Stimulated activated CD4-positive, alpha-beta T cell treated with anti-CD3 and anti-CD28 coated beads, Interleukin-1b, Interleukin-23, amount 100 ng/mL, for 24 hours (primary cell): Measurements from ENCODE around the gene FAN1.
A peak's percentile ranks its signal among the peaks of the same experiment; 100 is the strongest.
"Not testable (repeated sequence)": the region's sequence is repeated elsewhere in the genome, so short reads cannot be mapped to it uniquely, and the experiment has no call there.

Experiments
- DNase-seq, 4 experiments: peaks; one replicate each; pipeline ENCODE4 v3.0.0-alpha.2; 2020; ENCODE audit warnings: low read depth in 4 of 4, low spot score in 1 of 4

FAN1 gene

GRCh38 chr15:30903497-30904187, at the start of gene FAN1:
Gene FAN1, plus strand, starts transcription at chr15:30903915. Its CDS starts 749 bp downstream, at chr15:30904664.
- DNase-seq, result peak; percentile 50 to 79 (median 68)

- no peak for DNase-seq
Observed at GRCh38 chr15:30859091-30859874, 44.4 kb upstream of the FAN1 start.

GRCh38 chr15:30865257-30865656, 38.5 kb upstream of the FAN1 start:
- DNase-seq, result no peak

DNA sequence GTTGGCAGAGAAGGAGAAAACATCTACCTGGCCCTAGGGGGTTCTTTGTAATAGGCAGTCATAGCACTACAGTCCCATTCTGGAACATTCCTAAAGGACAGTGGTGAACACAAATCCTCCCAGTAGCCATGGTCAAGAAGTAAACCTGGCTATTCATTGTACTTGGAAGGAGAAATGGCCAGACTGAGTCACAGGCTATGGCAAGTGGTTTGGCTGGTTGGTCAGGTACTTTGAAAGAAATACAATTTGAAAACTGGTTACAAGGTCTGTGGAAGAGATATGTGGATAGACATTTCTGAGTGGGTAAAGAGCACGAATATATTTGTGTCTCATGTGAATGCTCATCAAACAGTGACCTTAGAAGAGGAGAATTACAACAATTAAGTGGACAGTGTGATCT, 33.0 kb upstream of the FAN1 start:
- no peak for DNase-seq

DNA sequence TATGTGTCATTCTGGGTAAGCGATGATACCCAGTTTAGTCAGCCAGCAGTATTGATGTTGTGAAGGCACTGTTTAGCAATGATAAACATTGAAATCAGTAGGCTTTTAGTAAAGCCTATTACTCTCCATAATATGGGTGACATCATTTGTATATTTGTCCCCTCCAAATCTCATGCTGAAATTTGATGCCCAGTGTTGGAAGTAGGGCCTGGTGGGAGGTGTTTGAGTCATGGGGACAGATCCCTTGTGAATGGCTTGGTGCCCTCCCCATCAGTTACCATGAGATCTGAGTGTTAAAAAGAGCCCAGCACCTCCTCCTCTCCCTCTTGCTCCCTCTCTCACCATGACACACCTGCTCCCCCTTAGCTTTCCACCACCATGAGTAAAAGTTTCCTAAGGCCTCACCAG, 31.4 kb upstream of the FAN1 start:
- DNase-seq, result no peak

DNA sequence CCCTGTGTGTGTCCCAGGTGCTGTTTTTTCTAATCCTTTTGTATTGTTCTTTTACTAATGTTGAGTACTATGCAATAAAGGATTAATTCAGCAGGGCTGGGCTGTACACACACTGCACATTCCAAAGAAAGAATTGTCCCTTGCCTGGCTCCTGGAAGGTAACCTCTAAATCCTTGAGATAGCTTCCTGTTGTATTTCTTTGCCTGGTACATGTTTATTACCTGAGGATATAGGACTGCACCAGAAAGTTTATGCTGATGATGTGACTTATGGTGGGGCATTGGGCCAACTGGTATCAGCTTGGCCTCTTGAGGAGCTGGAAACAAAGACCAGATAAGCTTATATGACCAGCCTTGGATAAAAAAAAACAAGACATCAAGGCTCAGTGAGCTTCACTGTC, 26.6 kb upstream of the FAN1 start:
- no peak for DNase-seq

DNA sequence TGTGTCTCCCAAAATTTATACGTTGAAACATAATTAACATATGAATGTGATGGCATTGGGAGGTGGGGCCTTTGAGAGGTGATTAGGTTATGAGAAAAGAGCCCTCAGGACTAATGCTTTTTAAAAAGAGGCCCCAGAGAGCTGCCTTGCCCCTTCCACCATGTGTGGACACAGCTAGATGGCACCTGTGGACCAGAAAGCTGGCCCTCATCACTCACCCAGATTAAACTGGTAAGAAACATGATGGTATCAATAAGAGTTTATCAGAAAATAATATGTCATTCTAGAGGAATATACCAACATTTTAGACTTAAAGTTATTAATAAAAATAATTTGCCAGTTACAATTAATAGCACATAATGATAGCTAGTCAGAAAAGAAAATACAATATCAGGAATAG, 25.2 kb upstream of the FAN1 start:
- DNase-seq, result no peak

DNA sequence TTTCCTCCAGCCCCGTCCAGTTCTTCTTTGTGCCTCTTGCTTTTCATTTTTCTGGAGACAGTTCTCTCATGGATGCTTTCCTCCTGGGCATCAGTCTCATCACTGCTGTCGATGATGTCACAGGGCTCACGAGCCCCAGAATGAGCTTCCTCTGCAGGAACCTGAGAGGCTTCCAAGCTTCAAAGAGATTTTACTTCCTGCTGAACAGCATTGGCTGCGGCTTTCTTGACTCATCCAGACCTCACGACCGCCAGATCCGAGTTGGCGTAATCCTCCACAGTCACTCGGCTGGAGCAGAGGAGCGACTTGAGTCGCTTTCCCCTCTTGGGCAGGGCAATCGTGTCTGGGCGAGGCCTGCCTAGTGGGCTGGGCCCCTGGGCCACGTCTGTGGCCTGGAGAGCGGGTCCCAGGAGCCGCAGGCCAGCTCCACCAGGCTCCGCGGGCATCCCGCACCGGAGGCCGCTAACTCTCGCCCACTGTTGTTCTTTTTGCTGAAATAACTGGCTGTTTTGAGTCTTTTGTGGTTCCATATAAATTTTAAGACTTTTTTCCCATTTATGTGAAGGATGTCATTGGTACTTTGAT, 20.8 kb upstream of the FAN1 start:
- DNase-seq, result no peak

DNA sequence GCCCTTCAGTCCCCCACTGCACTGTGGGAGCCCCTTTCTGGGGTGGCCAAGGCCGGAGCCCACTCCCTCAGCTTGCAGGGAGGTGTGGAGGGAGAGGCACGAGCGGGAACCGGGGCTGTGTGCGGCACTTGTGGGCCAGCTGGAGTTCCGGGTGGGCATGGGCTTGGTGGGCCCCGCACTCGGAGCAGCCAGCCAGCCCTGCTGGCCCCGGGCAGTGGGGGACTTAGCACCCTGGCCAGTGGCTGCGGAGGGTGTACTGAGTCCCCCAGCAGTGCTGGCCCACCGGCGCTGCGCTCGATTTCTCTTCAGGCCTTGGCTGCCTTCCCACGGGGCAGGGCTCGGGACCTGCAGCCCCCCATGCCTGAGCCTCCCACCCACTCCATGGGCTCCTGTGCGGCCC, 20.0 kb upstream of the FAN1 start:
- DNase-seq, result not testable (repeated sequence)

GRCh38 chr15:30885814-30886213, 17.9 kb upstream of the FAN1 start:
- DNase-seq, result no peak

DNA sequence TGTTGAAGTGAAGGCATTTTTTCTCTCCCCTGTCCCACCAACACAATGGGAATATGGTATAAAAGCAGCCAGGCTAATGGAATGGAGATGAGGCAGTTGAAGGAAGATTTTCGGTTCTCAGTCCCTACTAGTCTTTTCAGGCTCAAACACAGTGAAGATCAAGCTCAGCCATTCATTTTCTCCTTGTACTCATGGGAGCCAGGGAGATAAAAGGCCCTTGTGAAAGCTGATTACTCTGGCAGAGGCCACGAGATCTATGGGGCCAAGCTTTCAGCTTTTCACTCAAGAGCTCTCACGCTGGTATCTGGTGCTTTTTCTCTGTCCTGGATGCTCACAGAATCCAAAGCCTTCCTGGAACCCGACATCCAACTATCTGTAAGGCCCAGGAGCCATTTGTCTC, 14.5 kb upstream of the FAN1 start:
- no peak for DNase-seq

GRCh38 chr15:30895461-30896210, 8.1 kb upstream of the FAN1 start:
- no peak for DNase-seq

GRCh38 chr15:30896211-30896606, 7.5 kb upstream of the FAN1 start:
- no peak for DNase-seq

GRCh38 chr15:30901889-30902288, 1.8 kb upstream of the FAN1 start:
- no peak for DNase-seq

- no peak for DNase-seq
Observed at GRCh38 chr15:30904812-30905211, 1.1 kb downstream of the FAN1 start.

DNA sequence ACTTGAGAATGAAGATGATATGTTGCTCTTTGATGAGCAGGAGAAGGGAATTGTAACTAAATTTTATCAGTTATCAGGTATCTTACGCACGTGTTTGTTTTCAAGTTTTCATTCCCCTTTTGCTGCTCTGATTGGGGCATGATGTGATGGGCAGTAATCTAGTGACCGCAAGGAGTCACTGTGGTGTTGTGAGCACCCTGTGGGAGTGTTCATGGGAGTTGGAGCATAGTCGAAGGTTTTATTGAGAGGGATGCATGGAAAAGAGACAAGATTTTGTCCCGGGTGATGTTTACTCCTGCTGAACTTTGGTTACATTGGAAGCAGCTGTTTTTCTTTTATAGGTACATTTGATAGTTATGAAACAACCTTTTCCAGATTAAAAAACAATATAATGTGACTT, 2.1 kb downstream of the FAN1 start:
- no peak for DNase-seq

DNA sequence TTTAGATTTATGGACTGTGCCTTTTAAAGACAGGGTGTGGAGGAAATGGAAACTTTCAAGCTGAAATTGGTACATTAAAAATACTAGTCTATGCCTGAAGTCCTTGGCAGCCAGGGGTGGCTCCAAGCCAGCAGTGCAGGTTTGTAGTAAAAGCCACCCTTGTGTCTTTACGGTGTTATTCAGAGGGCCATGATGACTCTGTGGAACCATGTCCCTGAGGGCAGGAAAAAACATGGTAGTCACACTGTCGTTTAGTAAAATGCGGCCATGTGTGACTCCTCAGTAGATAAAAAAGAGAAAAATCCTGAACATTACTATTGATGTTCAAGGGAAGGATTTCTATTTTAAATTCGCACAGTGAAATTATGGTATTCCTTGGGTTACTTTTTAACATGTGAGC, 2.7 kb downstream of the FAN1 start:
- DNase-seq, result no peak

DNA sequence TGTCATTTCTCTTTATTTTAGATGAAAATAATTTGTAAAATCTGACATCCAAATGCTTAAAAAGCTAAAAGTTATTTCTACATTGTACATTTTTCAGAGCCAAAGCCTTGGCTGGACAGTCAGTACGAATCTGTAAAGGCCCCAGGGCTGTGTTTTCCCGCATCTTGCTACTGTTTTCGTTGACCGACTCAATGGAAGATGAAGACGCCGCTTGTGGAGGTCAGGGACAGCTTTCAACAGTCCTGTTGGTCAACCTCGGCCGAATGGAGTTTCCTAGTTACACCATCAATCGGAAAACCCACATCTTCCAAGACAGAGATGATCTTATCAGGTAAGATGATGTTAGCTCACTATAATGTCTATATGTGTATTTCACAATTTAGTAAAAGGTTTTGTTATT, 10.0 kb downstream of the FAN1 start:
- no peak for DNase-seq

DNA sequence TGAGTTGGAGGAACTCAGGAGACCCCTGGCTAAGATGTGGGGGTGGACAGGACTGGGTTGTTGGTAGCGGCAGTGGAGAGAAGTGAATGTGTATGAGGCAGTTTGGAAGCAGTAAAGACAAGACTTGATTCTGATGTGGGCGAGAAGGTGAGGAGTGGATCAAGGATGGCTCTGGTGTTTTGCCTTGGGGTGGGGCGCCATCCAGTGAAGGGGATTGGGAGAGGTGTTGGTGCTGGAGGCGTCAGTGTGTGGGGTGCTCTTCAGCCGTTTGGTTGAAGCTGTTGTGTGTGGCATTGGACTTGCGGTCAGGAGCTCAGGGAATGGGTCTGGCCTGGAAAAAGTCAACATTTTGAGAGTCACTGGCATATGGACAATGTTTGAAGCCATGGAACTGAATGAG, 13.3 kb downstream of the FAN1 start:
- no peak for DNase-seq

DNA sequence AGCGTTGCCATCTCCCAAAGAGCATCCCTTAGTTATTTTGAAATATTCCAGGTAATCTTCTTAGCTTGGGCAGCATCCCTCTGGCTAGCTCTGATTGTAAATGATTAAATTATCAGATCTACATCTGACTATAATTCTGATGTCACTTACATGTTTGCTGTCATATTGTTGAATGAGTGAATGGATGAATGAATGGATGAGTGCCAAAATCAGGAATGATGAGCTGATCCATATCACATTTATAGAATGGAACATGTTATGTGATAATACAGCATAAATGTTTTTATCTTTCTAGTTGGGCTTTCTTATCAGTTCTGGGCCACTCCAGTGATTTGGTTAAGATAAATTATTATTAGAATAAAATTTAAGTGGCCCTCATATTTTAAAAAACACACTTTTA, 14.0 kb downstream of the FAN1 start:
- DNase-seq, result no peak

DNA sequence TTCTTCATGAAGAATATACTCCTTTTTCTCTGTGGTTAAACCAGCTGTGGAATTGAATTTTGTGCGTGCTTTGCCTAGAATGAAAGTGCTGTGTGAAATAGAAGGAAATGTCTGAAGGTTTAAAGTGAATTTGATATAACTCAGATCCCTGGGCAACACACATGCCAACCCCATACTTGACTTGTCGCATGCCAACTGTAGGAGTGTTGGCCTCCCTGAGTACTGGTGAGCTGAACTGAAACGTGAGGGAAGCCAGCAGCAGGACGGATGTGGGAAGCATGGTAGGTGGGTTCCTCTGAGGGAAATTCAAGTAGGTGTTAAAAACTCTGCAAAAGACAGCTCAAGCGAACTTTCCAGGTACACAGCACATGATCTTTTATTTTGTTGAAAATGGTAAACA, 14.7 kb downstream of the FAN1 start:
- DNase-seq, result no peak
